ENCODE data around the gene ST8SIA5. TPM values are rescaled to one million over a fixed set of nuclear protein-coding genes. Genes with fewer than 3 reads are reported as not detected.

ST8SIA5 gene
- total RNA-seq, 1 donor from 2014 or later, result 0.20 TPM

- no peak overlapping the region for H3K4me3 Mint-ChIP-seq
- H3K27ac Mint-ChIP-seq, result no peak overlapping the region
- DNase-seq (ENCODE audit: low spot score in 2 of 2, unreplicated experiment in 2 of 2), result no peak
- no peaks in the 10 kb centered on the region for H3K4me1 Mint-ChIP-seq
- peaks cover 14% of the 10 kb centered on the region for H3K9me3 Mint-ChIP-seq
- no peaks in the 10 kb centered on the region for H3K36me3 Mint-ChIP-seq
- peaks cover 47% of the 10 kb centered on the region for H3K27me3 Mint-ChIP-seq (ENCODE audit: low read depth)
- TF ChIP-seq, protein P1, sequence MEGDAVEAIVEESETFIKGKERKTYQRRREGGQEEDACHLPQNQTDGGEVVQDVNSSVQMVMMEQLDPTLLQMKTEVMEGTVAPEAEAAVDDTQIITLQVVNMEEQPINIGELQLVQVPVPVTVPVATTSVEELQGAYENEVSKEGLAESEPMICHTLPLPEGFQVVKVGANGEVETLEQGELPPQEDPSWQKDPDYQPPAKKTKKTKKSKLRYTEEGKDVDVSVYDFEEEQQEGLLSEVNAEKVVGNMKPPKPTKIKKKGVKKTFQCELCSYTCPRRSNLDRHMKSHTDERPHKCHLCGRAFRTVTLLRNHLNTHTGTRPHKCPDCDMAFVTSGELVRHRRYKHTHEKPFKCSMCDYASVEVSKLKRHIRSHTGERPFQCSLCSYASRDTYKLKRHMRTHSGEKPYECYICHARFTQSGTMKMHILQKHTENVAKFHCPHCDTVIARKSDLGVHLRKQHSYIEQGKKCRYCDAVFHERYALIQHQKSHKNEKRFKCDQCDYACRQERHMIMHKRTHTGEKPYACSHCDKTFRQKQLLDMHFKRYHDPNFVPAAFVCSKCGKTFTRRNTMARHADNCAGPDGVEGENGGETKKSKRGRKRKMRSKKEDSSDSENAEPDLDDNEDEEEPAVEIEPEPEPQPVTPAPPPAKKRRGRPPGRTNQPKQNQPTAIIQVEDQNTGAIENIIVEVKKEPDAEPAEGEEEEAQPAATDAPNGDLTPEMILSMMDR (IDR thresholded peaks at IDR 0.05; ENCODE audit: unreplicated experiment), result no peak
These were observed 18.4 kb downstream of the ST8SIA5 start for GRCh38 chr18:46738491-46738890.

GRCh38 chr18:46736736-46737135 lies 20.1 kb downstream of the ST8SIA5 start:
- Mint-ChIP-seq H3K27me3 (ENCODE audit: low read depth) (peaks cover 34% of the 10 kb centered on the region), H3K9me3 (peaks cover 11% of the 10 kb centered on the region), H3K27ac (no peak overlapping the region), H3K4me3 (no peak overlapping the region), H3K36me3 (no peaks in the 10 kb centered on the region), H3K4me1 (no peaks in the 10 kb centered on the region)
- TF ChIP-seq, protein P1 (IDR thresholded peaks at IDR 0.05; ENCODE audit: unreplicated experiment), result no peak
- no peak for DNase-seq (ENCODE audit: low spot score in 2 of 2, unreplicated experiment in 2 of 2)

DNA sequence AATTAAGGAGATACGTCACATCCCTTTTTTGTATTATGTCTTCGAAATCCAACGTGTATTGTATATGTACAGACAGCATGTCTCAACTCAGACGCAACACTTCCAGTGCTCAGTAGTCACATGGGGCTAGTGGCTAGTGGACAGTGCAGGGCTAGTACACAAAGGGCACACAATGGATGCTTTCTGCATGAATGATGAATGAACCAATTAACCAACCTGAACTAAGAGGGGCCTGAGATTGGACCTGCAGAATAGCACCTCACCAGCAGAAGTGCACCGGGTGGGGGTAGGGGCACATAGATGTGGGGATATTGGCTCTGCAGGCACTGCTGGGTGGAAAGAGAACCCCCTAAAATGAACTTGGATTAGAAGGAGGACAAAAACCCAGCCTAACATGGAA lies 20.7 kb downstream of the ST8SIA5 start:
- Mint-ChIP-seq H3K4me1 (no peaks in the 10 kb centered on the region), H3K9me3 (peaks cover 17% of the 10 kb centered on the region), H3K27ac (no peak overlapping the region), H3K4me3 (no peak overlapping the region), H3K36me3 (no peaks in the 10 kb centered on the region), H3K27me3 (ENCODE audit: low read depth) (peaks cover 31% of the 10 kb centered on the region)
- TF ChIP-seq, protein P1 (IDR thresholded peaks at IDR 0.05; ENCODE audit: unreplicated experiment), result no peak
- DNase-seq (ENCODE audit: low spot score in 2 of 2, unreplicated experiment in 2 of 2), result no peak

- TF ChIP-seq, protein P1 (IDR thresholded peaks at IDR 0.05; ENCODE audit: unreplicated experiment), result no peak
- Mint-ChIP-seq H3K27me3 (ENCODE audit: low read depth) (peaks cover 30% of the 10 kb centered on the region), H3K36me3 (no peaks in the 10 kb centered on the region), H3K27ac (no peak overlapping the region), H3K4me3 (no peak overlapping the region), H3K9me3 (peaks cover 16% of the 10 kb centered on the region), H3K4me1 (no peaks in the 10 kb centered on the region)
- no peak for DNase-seq (ENCODE audit: low spot score in 2 of 2, unreplicated experiment in 2 of 2)
These were observed 21.9 kb downstream of the ST8SIA5 start for GRCh38 chr18:46734981-46735380.

- Mint-ChIP-seq H3K4me3 (no peak overlapping the region), H3K27me3 (ENCODE audit: low read depth) (peaks cover 26% of the 10 kb centered on the region), H3K27ac (no peak overlapping the region), H3K4me1 (no peaks in the 10 kb centered on the region), H3K36me3 (no peaks in the 10 kb centered on the region), H3K9me3 (peaks cover 25% of the 10 kb centered on the region)
- DNase-seq (ENCODE audit: low spot score in 2 of 2, unreplicated experiment in 2 of 2), result no peak
- TF ChIP-seq, protein P1 (IDR thresholded peaks at IDR 0.05; ENCODE audit: unreplicated experiment), result no peak
These were observed 23.0 kb downstream of the ST8SIA5 start for GRCh38 chr18:46733872-46734271.

DNA sequence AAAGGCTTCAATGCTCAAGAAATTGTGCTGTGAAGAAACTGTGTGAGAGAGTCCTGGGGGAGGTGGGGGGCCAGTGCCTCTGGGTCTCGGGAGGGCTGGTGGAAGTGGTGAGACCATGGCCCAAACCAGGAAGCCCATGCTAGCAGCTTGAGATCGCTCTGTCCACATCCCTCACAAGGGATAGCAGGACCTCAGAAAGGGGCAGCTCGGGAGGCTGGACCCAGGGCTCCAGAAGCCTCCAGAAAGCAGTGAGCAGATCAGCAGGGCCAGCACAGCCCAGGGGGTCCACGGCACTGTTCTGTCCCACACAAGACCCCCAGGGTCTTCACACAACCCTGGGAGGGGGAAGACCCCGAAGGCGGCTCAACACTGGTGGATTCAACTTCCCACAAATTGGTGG lies 24.1 kb downstream of the ST8SIA5 start:
- Mint-ChIP-seq H3K4me3 (no peak overlapping the region), H3K36me3 (no peaks in the 10 kb centered on the region), H3K9me3 (peaks cover 27% of the 10 kb centered on the region), H3K4me1 (no peaks in the 10 kb centered on the region), H3K27ac (no peak overlapping the region), H3K27me3 (ENCODE audit: low read depth) (peaks cover 24% of the 10 kb centered on the region)
- no peak for DNase-seq (ENCODE audit: low spot score in 2 of 2, unreplicated experiment in 2 of 2)
- TF ChIP-seq, protein P1 (IDR thresholded peaks at IDR 0.05; ENCODE audit: unreplicated experiment), result no peak
